Adrenal gland (tissue), 5 donors: ENCODE results near the gene KCNH8.

Experiments
- POLR2A ChIP-seq, 2 donors: fragments of 450-650 bp; IDR thresholded peaks; one replicate each; pipeline ENCODE4 v1.6.1; 2017; ENCODE audit warnings: antibody characterized with exemption in 2 of 2, mild to moderate bottlenecking in 2 of 2, moderate library complexity in 1 of 2
- TF ChIP-seq, protein P1 (sequence below), 6 experiments: fragments of 450-650 bp in 4 of 6; fragments of 200-600 bp in 2 of 6; sonication (generic) in 1 of 6; IDR thresholded peaks; 1 replicate in 5 of 6; 2 replicates in 1 of 6; pipeline versions ENCODE4 v1.5.1 to v1.8.0; 2016 to 2021; ENCODE audit warnings: antibody characterized with exemption in 6 of 6, mild to moderate bottlenecking in 2 of 6, moderate library complexity in 1 of 6
- donor health status: DM: no; HTN: no; CAD: no.

- TF ChIP-seq, protein P1, sequence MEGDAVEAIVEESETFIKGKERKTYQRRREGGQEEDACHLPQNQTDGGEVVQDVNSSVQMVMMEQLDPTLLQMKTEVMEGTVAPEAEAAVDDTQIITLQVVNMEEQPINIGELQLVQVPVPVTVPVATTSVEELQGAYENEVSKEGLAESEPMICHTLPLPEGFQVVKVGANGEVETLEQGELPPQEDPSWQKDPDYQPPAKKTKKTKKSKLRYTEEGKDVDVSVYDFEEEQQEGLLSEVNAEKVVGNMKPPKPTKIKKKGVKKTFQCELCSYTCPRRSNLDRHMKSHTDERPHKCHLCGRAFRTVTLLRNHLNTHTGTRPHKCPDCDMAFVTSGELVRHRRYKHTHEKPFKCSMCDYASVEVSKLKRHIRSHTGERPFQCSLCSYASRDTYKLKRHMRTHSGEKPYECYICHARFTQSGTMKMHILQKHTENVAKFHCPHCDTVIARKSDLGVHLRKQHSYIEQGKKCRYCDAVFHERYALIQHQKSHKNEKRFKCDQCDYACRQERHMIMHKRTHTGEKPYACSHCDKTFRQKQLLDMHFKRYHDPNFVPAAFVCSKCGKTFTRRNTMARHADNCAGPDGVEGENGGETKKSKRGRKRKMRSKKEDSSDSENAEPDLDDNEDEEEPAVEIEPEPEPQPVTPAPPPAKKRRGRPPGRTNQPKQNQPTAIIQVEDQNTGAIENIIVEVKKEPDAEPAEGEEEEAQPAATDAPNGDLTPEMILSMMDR (IDR thresholded peaks at IDR 0.05): no peak
- TF ChIP-seq POLR2A (IDR thresholded peaks at IDR 0.05): no peak
These were observed 209.6 kb downstream of the KCNH8 start for GRCh38 chr3:19357947-19358346.
